ENCODE measurements around the gene OSBPL10. TPM values are rescaled to one million over a fixed set of nuclear protein-coding genes. Genes with fewer than 3 reads are reported as not detected.

Gene OSBPL10
- total and polyA plus RNA-seq, 5 donors from 2014 or later, result 0.14 to 1.8 (median 0.21) TPM; not detected in 2

DNA sequence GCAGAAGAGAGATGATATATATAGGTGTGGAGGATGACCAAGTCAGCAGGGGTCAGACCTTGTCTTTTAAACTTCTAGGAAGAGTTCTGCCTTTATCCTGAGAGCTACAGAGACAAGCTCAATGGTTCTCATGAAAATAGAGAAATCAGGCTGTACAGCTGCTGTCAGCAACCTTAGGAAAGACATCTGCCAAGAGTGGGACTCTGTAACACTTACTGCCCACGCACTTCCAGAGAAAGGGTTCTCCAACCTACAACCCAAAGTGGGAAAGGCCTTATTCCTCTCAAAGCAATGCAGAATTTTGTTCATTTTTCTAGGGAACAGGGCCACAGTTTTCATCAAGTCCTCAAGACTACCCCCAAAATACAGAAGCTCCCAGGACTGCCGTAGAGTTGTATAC, 309.6 kb downstream of the OSBPL10 start:
- no peak overlapping the region for H3K4me3 Mint-ChIP-seq

DNA sequence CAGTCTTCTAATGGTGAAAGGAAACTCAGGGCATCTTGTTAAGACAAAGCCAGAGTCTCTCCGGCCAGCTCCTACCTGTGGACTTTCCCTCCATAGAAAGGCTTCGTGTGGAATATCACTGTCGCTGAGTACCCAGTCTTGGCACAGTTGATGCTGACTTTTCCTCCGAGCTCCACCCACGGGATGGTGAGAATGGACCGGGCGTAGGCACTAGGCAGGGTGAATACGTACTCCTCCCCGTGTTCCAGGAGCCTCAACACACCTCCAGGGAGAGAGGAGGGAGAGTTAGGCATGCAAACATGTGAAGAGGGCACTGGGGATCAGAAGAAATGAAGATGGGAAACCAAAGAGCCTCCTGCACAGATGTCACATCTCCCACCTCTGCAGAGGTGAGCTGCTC, 310.3 kb downstream of the OSBPL10 start:
- Mint-ChIP-seq H3K4me3 (peak overlapping the region in 1 of 4 donors; percentile 2), H3K27me3 (peaks cover 6% of the 10 kb centered on the region), H3K9me3 (no peaks in the 10 kb centered on the region), H3K36me3 (no peaks in the 10 kb centered on the region), H3K27ac (no peak overlapping the region), H3K4me1 (peaks cover 0 to 2% (median 0%) of the 10 kb centered on the region in 4 donors)
- no peaks in the 10 kb centered on the region for H3K36me3 ChIP-seq (ENCODE audit: control insufficient read depth, insufficient read depth, low read length)
- no peak overlapping the region for H3K4me3 ChIP-seq (ENCODE audit: low read depth, low read length)
- H3K9me3 ChIP-seq (ENCODE audit: control insufficient read depth in 2 of 2, low read length in 2 of 2), result no peaks in the 10 kb centered on the region
- H3K27ac ChIP-seq (ENCODE audit: insufficient read depth, low read length, poor library complexity, severe bottlenecking), result no peak overlapping the region
- DNase-seq (no peak), ATAC-seq (ENCODE audit: low read depth in 2 of 2) (no peak)
- no peaks in the 10 kb centered on the region for H3K4me1 ChIP-seq (ENCODE audit: control insufficient read depth, insufficient read depth, low read length, poor library complexity, severe bottlenecking)
- H3K27me3 ChIP-seq (ENCODE audit: control insufficient read depth, insufficient read depth, low read length), result peaks cover 3% of the 10 kb centered on the region

More for the DNA sequence above, 309.6 kb downstream of the OSBPL10 start:
- H3K36me3 ChIP-seq (ENCODE audit: control insufficient read depth, insufficient read depth, low read length), result no peaks in the 10 kb centered on the region
- no peaks in the 10 kb centered on the region for H3K9me3 Mint-ChIP-seq
- H3K9me3 ChIP-seq (ENCODE audit: control insufficient read depth in 2 of 2, low read length in 2 of 2), result no peaks in the 10 kb centered on the region
- H3K4me1 Mint-ChIP-seq, result peaks cover 0 to 2% (median 0%) of the 10 kb centered on the region in 4 donors
- no peak overlapping the region for H3K27ac ChIP-seq (ENCODE audit: insufficient read depth, low read length, poor library complexity, severe bottlenecking)
- H3K36me3 Mint-ChIP-seq, result no peaks in the 10 kb centered on the region
- peaks cover 3% of the 10 kb centered on the region for H3K27me3 ChIP-seq (ENCODE audit: control insufficient read depth, insufficient read depth, low read length)
- H3K27ac Mint-ChIP-seq, result no peak overlapping the region
- no peak for DNase-seq
- no peak for ATAC-seq (ENCODE audit: low read depth in 2 of 2)
- no peak overlapping the region for H3K4me3 ChIP-seq (ENCODE audit: low read depth, low read length)
- H3K27me3 Mint-ChIP-seq, result peaks cover 6% of the 10 kb centered on the region
- no peaks in the 10 kb centered on the region for H3K4me1 ChIP-seq (ENCODE audit: control insufficient read depth, insufficient read depth, low read length, poor library complexity, severe bottlenecking)

DNA sequence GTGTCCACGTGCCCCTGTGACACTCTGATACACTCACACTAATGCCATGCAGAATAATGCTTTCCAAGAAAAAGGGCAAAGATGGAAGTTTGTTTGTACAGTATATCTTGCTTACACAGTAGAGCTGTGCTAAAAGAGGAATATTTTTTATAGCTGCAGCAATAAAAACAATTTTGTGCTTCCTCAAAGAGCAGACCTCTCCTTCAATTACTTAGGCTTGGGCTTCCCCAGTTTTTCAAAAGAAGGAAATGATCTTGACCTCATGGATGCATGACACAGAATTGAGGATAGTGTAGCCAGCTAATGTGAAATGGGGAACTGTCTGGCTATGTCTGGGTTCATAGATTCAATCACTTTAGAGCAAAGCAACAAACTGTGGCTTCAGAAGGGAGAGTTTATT, 310.9 kb downstream of the OSBPL10 start:
- no peaks in the 10 kb centered on the region for H3K4me1 ChIP-seq (ENCODE audit: control insufficient read depth, insufficient read depth, low read length, poor library complexity, severe bottlenecking)
- no peak overlapping the region for H3K27ac ChIP-seq (ENCODE audit: insufficient read depth, low read length, poor library complexity, severe bottlenecking)
- peaks cover 3% of the 10 kb centered on the region for H3K27me3 ChIP-seq (ENCODE audit: control insufficient read depth, insufficient read depth, low read length)
- no peak overlapping the region for H3K4me3 ChIP-seq (ENCODE audit: low read depth, low read length)
- no peaks in the 10 kb centered on the region for H3K9me3 ChIP-seq (ENCODE audit: control insufficient read depth in 2 of 2, low read length in 2 of 2)
- Mint-ChIP-seq H3K27me3 (peaks cover 6% of the 10 kb centered on the region), H3K27ac (no peak overlapping the region), H3K36me3 (no peaks in the 10 kb centered on the region), H3K9me3 (no peaks in the 10 kb centered on the region), H3K4me3 (no peak overlapping the region), H3K4me1 (peaks cover 0 to 2% (median 0%) of the 10 kb centered on the region in 4 donors)
- DNase-seq (no peak), ATAC-seq (ENCODE audit: low read depth in 2 of 2) (no peak)
- H3K36me3 ChIP-seq (ENCODE audit: control insufficient read depth, insufficient read depth, low read length), result no peaks in the 10 kb centered on the region

DNA sequence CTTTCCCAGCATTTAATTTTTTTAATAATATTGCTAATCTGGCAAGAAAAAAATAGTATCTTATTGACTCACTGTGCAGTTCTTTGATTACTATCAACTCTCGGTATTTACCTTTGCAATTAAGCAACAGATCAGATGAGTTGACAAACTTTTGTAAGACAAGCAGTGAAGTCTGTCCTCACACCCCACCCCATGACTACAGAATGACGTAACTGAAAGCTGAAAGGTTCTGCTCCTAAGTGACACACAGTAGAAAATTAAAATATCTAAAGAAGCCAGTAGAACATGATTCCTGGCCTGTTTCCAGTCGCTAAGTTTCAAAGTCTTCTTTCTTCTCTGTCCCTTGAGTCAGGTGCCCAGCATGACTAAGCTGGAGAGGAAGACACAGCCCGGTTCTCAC, 312.8 kb downstream of the OSBPL10 start:
- DNase-seq (no peak), ATAC-seq (ENCODE audit: low read depth in 2 of 2) (no peak)
- Histone ChIP-seq H3K4me3 (ENCODE audit: low read depth, low read length) (no peak overlapping the region), H3K4me1 (ENCODE audit: control insufficient read depth, insufficient read depth, low read length, poor library complexity, severe bottlenecking) (no peaks in the 10 kb centered on the region), H3K27ac (ENCODE audit: insufficient read depth, low read length, poor library complexity, severe bottlenecking) (no peak overlapping the region), H3K36me3 (ENCODE audit: control insufficient read depth, insufficient read depth, low read length) (no peaks in the 10 kb centered on the region), H3K9me3 (ENCODE audit: control insufficient read depth in 2 of 2, low read length in 2 of 2) (no peaks in the 10 kb centered on the region), H3K27me3 (ENCODE audit: control insufficient read depth, insufficient read depth, low read length) (peaks cover 3% of the 10 kb centered on the region)
- no peaks in the 10 kb centered on the region for H3K9me3 Mint-ChIP-seq
- peaks cover 0 to 2% (median 0%) of the 10 kb centered on the region in 4 donors for H3K4me1 Mint-ChIP-seq
- H3K27ac Mint-ChIP-seq, result no peak overlapping the region
- peaks cover 12% of the 10 kb centered on the region for H3K27me3 Mint-ChIP-seq
- H3K4me3 Mint-ChIP-seq, result no peak overlapping the region
- H3K36me3 Mint-ChIP-seq, result no peaks in the 10 kb centered on the region

DNA sequence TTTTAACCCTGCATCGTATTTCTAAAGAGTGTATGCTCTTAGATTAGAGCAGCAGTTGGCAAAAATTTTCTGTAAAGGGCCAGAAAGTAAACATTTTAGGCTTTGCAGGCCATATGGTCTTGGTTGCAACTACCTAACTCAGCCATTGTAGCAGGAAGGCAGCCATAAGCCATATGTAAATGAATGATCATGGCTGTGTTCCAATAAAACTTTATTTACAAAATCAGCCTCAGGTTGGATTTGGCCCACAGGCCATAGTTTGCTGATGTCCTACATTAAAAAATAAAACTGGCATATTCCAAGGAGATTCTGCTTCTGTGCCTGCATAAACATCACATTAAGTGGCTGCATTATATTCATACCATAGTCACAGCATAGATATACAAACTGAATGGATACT, 313.5 kb downstream of the OSBPL10 start:
- no peak for DNase-seq
- Mint-ChIP-seq H3K4me1 (peaks cover 0 to 2% (median 0%) of the 10 kb centered on the region in 4 donors), H3K27me3 (peaks cover 12% of the 10 kb centered on the region), H3K4me3 (no peak overlapping the region), H3K27ac (no peak overlapping the region), H3K9me3 (no peaks in the 10 kb centered on the region), H3K36me3 (no peaks in the 10 kb centered on the region)
- Histone ChIP-seq H3K4me1 (ENCODE audit: control insufficient read depth, insufficient read depth, low read length, poor library complexity, severe bottlenecking) (no peaks in the 10 kb centered on the region), H3K4me3 (ENCODE audit: low read depth, low read length) (no peak overlapping the region), H3K27ac (ENCODE audit: insufficient read depth, low read length, poor library complexity, severe bottlenecking) (no peak overlapping the region), H3K9me3 (ENCODE audit: control insufficient read depth in 2 of 2, low read length in 2 of 2) (no peaks in the 10 kb centered on the region), H3K36me3 (ENCODE audit: control insufficient read depth, insufficient read depth, low read length) (no peaks in the 10 kb centered on the region), H3K27me3 (ENCODE audit: control insufficient read depth, insufficient read depth, low read length) (peaks cover 3% of the 10 kb centered on the region)
- no peak for ATAC-seq (ENCODE audit: low read depth in 2 of 2)

DNA sequence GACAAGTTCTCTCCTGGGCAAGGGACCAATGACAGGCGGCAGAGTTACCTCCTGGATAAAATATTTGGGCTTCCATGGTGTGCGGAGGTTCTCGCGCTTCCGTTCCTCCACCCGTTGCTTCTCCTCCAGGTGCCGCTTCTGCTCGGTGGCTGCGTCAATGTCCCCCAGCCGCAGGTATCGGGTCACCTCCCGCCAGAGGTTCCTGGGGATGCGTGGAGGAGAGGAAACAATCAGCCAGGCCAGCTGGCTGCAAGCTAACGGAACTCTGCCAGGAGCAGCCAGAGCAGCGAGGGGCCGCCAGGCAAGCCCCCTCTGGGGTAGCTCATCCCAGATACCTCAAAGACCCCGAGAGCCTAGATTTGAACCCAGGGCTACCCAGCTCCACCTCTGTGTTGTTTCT, 317.0 kb downstream of the OSBPL10 start:
- Mint-ChIP-seq H3K4me3 (no peak overlapping the region), H3K27me3 (peaks cover 18% of the 10 kb centered on the region), H3K9me3 (peaks cover 0 to 8% (median 1%) of the 10 kb centered on the region in 7 donors), H3K27ac (no peak overlapping the region), H3K36me3 (no peaks in the 10 kb centered on the region), H3K4me1 (peaks cover 0 to 2% (median 0%) of the 10 kb centered on the region in 4 donors)
- no peaks in the 10 kb centered on the region for H3K36me3 ChIP-seq (ENCODE audit: control insufficient read depth, insufficient read depth, low read length)
- no peaks in the 10 kb centered on the region for H3K27me3 ChIP-seq (ENCODE audit: control insufficient read depth, insufficient read depth, low read length)
- H3K4me1 ChIP-seq (ENCODE audit: control insufficient read depth, insufficient read depth, low read length, poor library complexity, severe bottlenecking), result no peaks in the 10 kb centered on the region
- H3K4me3 ChIP-seq (ENCODE audit: low read depth, low read length), result no peak overlapping the region
- ATAC-seq (ENCODE audit: low read depth in 2 of 2) (no peak), DNase-seq (no peak)
- H3K27ac ChIP-seq (ENCODE audit: insufficient read depth, low read length, poor library complexity, severe bottlenecking), result no peak overlapping the region
- peaks cover 4 to 11% of the 10 kb centered on the region in 2 experiments for H3K9me3 ChIP-seq (ENCODE audit: control insufficient read depth in 2 of 2, low read length in 2 of 2)

DNA sequence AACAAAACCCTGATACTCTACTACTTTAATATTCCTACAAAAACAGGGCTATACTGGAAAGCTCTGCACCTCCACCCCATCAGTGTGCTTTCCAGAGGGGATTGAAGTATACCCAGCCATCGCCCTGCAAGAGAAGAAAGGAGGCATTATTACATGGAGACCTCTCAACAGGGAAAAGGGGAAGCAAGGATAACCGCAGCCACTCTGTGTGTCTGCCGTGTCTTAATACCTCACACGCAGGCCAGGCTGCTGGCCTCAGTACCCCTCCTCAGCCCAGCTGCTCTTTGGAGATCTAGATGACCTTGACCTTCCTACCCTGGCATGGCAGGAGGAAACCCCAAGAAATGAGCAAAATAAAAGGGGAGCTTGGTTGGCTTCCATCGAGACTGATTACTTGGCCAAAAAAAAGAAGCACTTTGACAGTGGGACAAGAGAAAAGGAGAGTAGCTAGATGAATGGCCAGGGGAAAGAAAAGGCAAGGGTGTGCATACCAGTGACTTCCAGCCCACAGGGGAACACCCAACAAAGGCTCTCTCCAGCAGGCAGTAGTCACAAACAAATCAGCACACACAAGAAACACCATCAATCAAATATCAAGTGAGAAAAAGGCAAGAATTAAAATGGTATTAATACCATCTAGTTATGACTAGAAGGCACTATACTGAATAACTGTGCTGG, 318.9 kb downstream of the OSBPL10 start:
- H3K36me3 ChIP-seq (ENCODE audit: control insufficient read depth, insufficient read depth, low read length), result no peaks in the 10 kb centered on the region
- Mint-ChIP-seq H3K4me1 (no peaks in the 10 kb centered on the region), H3K4me3 (no peak overlapping the region), H3K9me3 (peaks cover 0 to 21% (median 6%) of the 10 kb centered on the region in 7 donors), H3K27me3 (peaks cover 11% of the 10 kb centered on the region), H3K27ac (no peak overlapping the region), H3K36me3 (no peaks in the 10 kb centered on the region)
- H3K9me3 ChIP-seq (ENCODE audit: control insufficient read depth in 2 of 2, low read length in 2 of 2), result peaks cover 13 to 27% of the 10 kb centered on the region in 2 experiments
- H3K4me1 ChIP-seq (ENCODE audit: control insufficient read depth, insufficient read depth, low read length, poor library complexity, severe bottlenecking), result no peaks in the 10 kb centered on the region
- no peak for DNase-seq
- no peak overlapping the region for H3K27ac ChIP-seq (ENCODE audit: insufficient read depth, low read length, poor library complexity, severe bottlenecking)
- H3K4me3 ChIP-seq (ENCODE audit: low read depth, low read length), result no peak overlapping the region
- no peaks in the 10 kb centered on the region for H3K27me3 ChIP-seq (ENCODE audit: control insufficient read depth, insufficient read depth, low read length)
- ATAC-seq (ENCODE audit: low read depth in 2 of 2), result no peak

DNA sequence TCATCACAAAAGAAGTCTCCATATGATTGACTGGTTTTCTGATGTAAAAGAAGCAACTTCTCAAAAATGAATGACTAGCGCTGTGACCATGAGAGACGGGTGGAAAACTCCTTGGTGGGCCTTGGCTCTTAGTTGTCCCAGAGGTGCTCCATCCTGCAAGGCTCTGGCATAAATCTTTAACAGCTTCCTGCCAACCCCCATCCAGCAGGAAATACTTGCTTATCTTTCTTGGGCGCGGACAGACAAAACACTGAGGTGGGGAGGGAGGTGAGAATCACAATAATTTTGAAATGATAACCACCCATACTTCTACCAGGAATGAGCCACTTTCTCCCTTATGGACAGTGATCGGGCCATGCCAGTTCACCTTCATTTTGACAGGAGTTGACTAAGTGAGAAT, 319.8 kb downstream of the OSBPL10 start:
- Histone ChIP-seq H3K4me1 (ENCODE audit: control insufficient read depth, insufficient read depth, low read length, poor library complexity, severe bottlenecking) (no peaks in the 10 kb centered on the region), H3K9me3 (ENCODE audit: control insufficient read depth in 2 of 2, low read length in 2 of 2) (peaks cover 18 to 35% of the 10 kb centered on the region in 2 experiments), H3K36me3 (ENCODE audit: control insufficient read depth, insufficient read depth, low read length) (no peaks in the 10 kb centered on the region), H3K27me3 (ENCODE audit: control insufficient read depth, insufficient read depth, low read length) (no peaks in the 10 kb centered on the region), H3K4me3 (ENCODE audit: low read depth, low read length) (no peak overlapping the region), H3K27ac (ENCODE audit: insufficient read depth, low read length, poor library complexity, severe bottlenecking) (no peak overlapping the region)
- DNase-seq, result no peak
- Mint-ChIP-seq H3K4me3 (no peak overlapping the region), H3K27me3 (peaks cover 11% of the 10 kb centered on the region), H3K4me1 (no peaks in the 10 kb centered on the region), H3K36me3 (no peaks in the 10 kb centered on the region), H3K27ac (peak overlapping the region in 1 of 3 donors; percentile 78), H3K9me3 (peaks cover 1 to 26% (median 12%) of the 10 kb centered on the region in 7 donors)
- ATAC-seq (ENCODE audit: low read depth in 2 of 2), result no peak

All from CD4-positive, CD25-positive, alpha-beta regulatory T cell (primary cell).